Kidney epithelial cell (primary cell): ENCODE data around the gene NSD2. TPM values are rescaled to one million over a fixed set of nuclear protein-coding genes. Genes with fewer than 3 reads are reported as not detected.
A peak's percentile ranks its signal among the peaks of the same experiment; 100 is the strongest.

ENCODE experiments used
- DNase-seq: peaks from one replicate; pipeline ENCODE4 v3.0.0-alpha.2; 2010; ENCODE audit warnings: low read depth
- H3K27me3 ChIP-seq: 2 replicates; pipeline ENCODE4 v1.6.0; 2011; ENCODE audit warnings: low read length; ENCODE audit not compliant: control insufficient read depth, insufficient read depth
- H3K36me3 ChIP-seq: 2 replicates; pipeline ENCODE4 v1.5.1; 2011; ENCODE audit warnings: low read length; ENCODE audit not compliant: control insufficient read depth, insufficient read depth
- H3K4me3 ChIP-seq: 2 replicates; pipeline ENCODE4 v1.5.1; 2011; ENCODE audit warnings: low read depth, mild to moderate bottlenecking, control low read depth, low read length
- CTCF ChIP-seq: IDR thresholded peaks from 2 replicates; pipeline ENCODE4 v1.5.1; 2011; ENCODE audit warnings: mild to moderate bottlenecking, moderate library complexity, low read length, control low read depth, inconsistent platforms; ENCODE audit not compliant: insufficient read depth, poor library complexity, severe bottlenecking
- total RNA-seq: library from RNA; depleted of rRNA; stranded (reverse); fragments of >200 nt; gene quantifications from 2 replicates; pipeline ENCODE4 v1.2.3, GENCODE V29; 2015

Gene NSD2
- total RNA-seq, 1 donor from 2014 or later: 68.5 TPM

DNA sequence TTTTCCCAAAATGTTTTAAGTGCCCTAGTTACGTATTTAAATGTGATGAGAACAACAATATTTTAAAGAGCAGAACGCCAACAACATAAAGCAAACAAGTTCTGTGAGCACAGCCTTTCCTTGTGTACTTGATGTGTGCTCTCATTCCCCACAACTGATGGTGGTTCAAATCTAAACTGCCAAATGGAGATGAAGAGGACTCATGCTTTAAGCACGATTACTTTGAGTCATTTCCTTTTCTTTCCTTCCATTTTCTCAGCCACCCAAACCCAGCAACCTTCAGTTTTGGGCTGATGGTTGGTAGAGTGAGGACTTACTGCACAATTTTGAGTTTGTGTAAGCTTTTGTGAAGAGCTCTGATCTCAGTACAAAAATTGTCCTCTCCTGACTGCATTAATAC is 1.7 kb downstream of the NSD2 start:
- Histone ChIP-seq H3K36me3 (no peaks in the 10 kb centered on the region), H3K27me3 (no peaks in the 10 kb centered on the region), H3K4me3 (peak overlapping the region; percentile 90)
- TF ChIP-seq CTCF: no peak
- no peak for DNase-seq

GRCh38 chr4:1873291-1873690 is 2.1 kb downstream of the NSD2 start:
- H3K4me3 ChIP-seq: peak overlapping the region; percentile 90
- H3K27me3 ChIP-seq: no peaks in the 10 kb centered on the region
- TF ChIP-seq CTCF: no peak
- no peak for DNase-seq
- no peaks in the 10 kb centered on the region for H3K36me3 ChIP-seq

DNA sequence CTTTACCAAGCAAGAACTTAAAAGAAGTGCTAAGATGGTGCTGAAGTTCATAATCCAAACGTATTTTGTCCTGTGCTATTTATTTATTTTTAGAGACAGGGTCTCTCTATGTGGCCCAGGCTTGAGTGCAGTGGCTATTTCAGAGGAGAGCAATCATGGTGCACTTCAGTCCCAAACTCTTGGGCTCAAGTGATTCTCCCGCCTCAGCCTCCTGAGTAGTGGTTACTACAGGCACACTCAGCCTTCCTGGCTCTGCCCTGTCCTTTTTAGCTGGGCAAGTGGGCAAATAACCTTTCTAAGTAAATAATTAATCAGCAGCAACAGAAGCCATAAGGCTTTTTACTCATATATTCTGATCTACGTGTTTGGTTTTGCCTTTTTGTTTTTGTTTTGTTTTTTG is 2.6 kb downstream of the NSD2 start:
- TF ChIP-seq CTCF: no peak
- H3K4me3 ChIP-seq: no peak overlapping the region
- no peak for DNase-seq
- H3K36me3 ChIP-seq: no peaks in the 10 kb centered on the region
- H3K27me3 ChIP-seq: no peaks in the 10 kb centered on the region

- no peaks in the 10 kb centered on the region for H3K36me3 ChIP-seq
- DNase-seq: no peak
- no peak for TF ChIP-seq CTCF
- no peak overlapping the region for H3K4me3 ChIP-seq
- no peaks in the 10 kb centered on the region for H3K27me3 ChIP-seq
Observed at GRCh38 chr4:1874201-1874600, 3.0 kb downstream of the NSD2 start.

DNA sequence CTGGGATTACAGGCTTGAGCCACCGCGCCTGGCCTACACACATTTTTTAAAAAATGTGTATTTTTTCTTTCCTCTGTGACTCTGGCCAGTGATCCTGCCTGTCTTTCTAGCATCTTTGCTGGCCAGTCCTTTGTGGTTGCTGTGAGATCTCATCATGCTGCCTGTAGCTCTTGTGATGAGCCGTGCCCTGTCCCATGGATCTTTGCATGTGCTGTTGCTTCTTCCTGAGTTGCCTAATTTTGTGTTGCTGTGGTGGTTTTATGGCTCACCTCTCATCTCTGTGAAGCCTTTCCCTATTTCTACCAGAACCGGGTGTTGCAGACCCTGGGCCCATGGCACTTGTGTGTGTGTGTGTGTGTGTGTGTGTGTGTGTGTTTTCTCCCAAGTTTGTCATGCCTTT is 8.3 kb downstream of the NSD2 start:
- no peaks in the 10 kb centered on the region for H3K36me3 ChIP-seq
- H3K4me3 ChIP-seq: no peak overlapping the region
- no peak for TF ChIP-seq CTCF
- H3K27me3 ChIP-seq: no peaks in the 10 kb centered on the region
- no peak for DNase-seq

- no peak for DNase-seq
- Histone ChIP-seq H3K36me3 (no peaks in the 10 kb centered on the region), H3K27me3 (no peaks in the 10 kb centered on the region), H3K4me3 (no peak overlapping the region)
- no peak for TF ChIP-seq CTCF
Observed at GRCh38 chr4:1880332-1880731, 9.1 kb downstream of the NSD2 start.
